DND-41 (cell line): ENCODE measurements around the gene HKDC1.

ENCODE experiments used
- EZH2 ChIP-seq: IDR thresholded peaks from 3 replicates; pipeline ENCODE4 v1.6.1; 2012; ENCODE audit warnings: borderline replicate concordance, low read depth, mild to moderate bottlenecking, moderate library complexity, low read length, inconsistent platforms; ENCODE audit not compliant: severe bottlenecking
- TF ChIP-seq, protein P1 (sequence below): IDR thresholded peaks from 2 replicates; pipeline ENCODE4 v1.5.1; 2012; ENCODE audit warnings: borderline replicate concordance, low read length, moderate library complexity, mild to moderate bottlenecking; ENCODE audit not compliant: poor library complexity, severe bottlenecking; ENCODE audit errors: extremely low read depth

DNA sequence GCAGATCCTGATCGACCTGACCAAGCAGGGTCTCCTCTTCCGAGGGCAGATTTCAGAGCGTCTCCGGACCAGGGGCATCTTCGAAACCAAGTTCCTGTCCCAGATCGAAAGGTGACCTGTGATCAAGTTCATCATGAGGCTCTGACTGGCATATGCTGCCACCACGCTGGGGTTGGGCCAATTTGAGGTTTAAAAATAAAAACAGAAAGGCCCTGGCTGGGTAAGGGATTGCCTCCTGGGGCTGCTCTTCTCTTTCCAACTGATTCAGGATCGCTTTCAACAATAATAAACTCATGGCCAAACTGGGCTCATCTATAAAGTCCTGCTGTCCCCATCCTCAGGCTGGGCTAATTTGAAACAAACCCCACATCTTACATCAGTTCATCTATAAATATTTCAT, 41.1 kb downstream of the HKDC1 start:
- TF ChIP-seq, protein P1, sequence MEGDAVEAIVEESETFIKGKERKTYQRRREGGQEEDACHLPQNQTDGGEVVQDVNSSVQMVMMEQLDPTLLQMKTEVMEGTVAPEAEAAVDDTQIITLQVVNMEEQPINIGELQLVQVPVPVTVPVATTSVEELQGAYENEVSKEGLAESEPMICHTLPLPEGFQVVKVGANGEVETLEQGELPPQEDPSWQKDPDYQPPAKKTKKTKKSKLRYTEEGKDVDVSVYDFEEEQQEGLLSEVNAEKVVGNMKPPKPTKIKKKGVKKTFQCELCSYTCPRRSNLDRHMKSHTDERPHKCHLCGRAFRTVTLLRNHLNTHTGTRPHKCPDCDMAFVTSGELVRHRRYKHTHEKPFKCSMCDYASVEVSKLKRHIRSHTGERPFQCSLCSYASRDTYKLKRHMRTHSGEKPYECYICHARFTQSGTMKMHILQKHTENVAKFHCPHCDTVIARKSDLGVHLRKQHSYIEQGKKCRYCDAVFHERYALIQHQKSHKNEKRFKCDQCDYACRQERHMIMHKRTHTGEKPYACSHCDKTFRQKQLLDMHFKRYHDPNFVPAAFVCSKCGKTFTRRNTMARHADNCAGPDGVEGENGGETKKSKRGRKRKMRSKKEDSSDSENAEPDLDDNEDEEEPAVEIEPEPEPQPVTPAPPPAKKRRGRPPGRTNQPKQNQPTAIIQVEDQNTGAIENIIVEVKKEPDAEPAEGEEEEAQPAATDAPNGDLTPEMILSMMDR = no peak
- no peak for TF ChIP-seq EZH2
